Measurements from ENCODE around the gene PHTF2.

DNA sequence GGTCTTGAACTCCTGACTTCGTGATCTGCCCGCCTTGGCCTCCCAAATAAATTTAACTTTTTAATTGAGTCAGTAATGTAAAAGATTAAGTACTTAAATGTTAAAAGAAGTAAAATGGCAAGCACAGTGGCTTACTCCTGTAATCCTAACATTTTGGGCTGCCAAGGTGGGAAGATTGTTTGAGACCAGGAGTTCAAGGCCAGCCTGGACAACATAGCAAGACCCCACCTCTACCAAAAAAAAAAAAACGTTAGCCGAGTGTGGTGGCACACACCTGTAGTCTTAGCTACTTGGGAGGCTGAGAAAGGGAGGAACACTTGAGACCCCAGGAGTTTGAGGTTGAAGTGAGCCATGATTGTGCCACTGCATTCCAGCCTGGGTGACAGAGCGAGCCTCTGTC, 26.1 kb downstream of the PHTF2 start:
- TF ChIP-seq, protein P1, sequence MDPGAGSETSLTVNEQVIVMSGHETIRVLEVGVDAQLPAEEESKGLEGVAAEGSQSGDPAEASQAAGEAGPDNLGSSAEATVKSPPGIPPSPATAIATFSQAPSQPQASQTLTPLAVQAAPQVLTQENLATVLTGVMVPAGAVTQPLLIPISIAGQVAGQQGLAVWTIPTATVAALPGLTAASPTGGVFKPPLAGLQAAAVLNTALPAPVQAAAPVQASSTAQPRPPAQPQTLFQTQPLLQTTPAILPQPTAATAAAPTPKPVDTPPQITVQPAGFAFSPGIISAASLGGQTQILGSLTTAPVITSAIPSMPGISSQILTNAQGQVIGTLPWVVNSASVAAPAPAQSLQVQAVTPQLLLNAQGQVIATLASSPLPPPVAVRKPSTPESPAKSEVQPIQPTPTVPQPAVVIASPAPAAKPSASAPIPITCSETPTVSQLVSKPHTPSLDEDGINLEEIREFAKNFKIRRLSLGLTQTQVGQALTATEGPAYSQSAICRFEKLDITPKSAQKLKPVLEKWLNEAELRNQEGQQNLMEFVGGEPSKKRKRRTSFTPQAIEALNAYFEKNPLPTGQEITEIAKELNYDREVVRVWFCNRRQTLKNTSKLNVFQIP (CRISPR knock-in tag; IDR thresholded peaks at IDR 0.05; ENCODE audit: borderline replicate concordance, low read depth), result no peak
- TF ChIP-seq, protein P2, sequence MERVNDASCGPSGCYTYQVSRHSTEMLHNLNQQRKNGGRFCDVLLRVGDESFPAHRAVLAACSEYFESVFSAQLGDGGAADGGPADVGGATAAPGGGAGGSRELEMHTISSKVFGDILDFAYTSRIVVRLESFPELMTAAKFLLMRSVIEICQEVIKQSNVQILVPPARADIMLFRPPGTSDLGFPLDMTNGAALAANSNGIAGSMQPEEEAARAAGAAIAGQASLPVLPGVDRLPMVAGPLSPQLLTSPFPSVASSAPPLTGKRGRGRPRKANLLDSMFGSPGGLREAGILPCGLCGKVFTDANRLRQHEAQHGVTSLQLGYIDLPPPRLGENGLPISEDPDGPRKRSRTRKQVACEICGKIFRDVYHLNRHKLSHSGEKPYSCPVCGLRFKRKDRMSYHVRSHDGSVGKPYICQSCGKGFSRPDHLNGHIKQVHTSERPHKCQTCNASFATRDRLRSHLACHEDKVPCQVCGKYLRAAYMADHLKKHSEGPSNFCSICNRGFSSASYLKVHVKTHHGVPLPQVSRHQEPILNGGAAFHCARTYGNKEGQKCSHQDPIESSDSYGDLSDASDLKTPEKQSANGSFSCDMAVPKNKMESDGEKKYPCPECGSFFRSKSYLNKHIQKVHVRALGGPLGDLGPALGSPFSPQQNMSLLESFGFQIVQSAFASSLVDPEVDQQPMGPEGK (CRISPR knock-in tag; IDR thresholded peaks at IDR 0.05; ENCODE audit: borderline replicate concordance), result no peak
- TF ChIP-seq TOX (CRISPR knock-in tag; IDR thresholded peaks at IDR 0.05; ENCODE audit: borderline replicate concordance), result no peak
- TF ChIP-seq, protein P3, sequence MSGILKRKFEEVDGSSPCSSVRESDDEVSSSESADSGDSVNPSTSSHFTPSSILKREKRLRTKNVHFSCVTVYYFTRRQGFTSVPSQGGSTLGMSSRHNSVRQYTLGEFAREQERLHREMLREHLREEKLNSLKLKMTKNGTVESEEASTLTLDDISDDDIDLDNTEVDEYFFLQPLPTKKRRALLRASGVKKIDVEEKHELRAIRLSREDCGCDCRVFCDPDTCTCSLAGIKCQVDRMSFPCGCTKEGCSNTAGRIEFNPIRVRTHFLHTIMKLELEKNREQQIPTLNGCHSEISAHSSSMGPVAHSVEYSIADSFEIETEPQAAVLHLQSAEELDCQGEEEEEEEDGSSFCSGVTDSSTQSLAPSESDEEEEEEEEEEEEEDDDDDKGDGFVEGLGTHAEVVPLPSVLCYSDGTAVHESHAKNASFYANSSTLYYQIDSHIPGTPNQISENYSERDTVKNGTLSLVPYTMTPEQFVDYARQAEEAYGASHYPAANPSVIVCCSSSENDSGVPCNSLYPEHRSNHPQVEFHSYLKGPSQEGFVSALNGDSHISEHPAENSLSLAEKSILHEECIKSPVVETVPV (CRISPR knock-in tag; IDR thresholded peaks at IDR 0.05), result no peak
- no peak for TF ChIP-seq ARNTL (CRISPR knock-in tag; IDR thresholded peaks at IDR 0.05; ENCODE audit: borderline replicate concordance, low read depth)
- TF ChIP-seq, protein P4, sequence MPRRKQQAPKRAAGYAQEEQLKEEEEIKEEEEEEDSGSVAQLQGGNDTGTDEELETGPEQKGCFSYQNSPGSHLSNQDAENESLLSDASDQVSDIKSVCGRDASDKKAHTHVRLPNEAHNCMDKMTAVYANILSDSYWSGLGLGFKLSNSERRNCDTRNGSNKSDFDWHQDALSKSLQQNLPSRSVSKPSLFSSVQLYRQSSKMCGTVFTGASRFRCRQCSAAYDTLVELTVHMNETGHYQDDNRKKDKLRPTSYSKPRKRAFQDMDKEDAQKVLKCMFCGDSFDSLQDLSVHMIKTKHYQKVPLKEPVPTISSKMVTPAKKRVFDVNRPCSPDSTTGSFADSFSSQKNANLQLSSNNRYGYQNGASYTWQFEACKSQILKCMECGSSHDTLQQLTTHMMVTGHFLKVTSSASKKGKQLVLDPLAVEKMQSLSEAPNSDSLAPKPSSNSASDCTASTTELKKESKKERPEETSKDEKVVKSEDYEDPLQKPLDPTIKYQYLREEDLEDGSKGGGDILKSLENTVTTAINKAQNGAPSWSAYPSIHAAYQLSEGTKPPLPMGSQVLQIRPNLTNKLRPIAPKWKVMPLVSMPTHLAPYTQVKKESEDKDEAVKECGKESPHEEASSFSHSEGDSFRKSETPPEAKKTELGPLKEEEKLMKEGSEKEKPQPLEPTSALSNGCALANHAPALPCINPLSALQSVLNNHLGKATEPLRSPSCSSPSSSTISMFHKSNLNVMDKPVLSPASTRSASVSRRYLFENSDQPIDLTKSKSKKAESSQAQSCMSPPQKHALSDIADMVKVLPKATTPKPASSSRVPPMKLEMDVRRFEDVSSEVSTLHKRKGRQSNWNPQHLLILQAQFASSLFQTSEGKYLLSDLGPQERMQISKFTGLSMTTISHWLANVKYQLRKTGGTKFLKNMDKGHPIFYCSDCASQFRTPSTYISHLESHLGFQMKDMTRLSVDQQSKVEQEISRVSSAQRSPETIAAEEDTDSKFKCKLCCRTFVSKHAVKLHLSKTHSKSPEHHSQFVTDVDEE (CRISPR knock-in tag; IDR thresholded peaks at IDR 0.05), result no peak
- TF ChIP-seq OSR1 (CRISPR knock-in tag; IDR thresholded peaks at IDR 0.05), result no peak

All from SK-N-SH treated with all-trans-retinoic acid at 6 μM for 48 hours (cell line).